Thoracic aorta (tissue), 2 donors: Measurements from ENCODE around the gene UBAC2. TPM values are rescaled to one million over a fixed set of nuclear protein-coding genes. Genes with fewer than 3 reads are reported as not detected.
"Not testable (repeated sequence)": the region's sequence is repeated elsewhere in the genome, so short reads cannot be mapped to it uniquely, and the experiment has no call there.

Experiments
- ATAC-seq: fragments of 150-250 bp; one replicate; pipeline ENCODE4 v1.8.0; 2017; ENCODE audit warnings: low read depth; ENCODE audit not compliant: insufficient number of reproducible peaks, low FRiP score
- DNase-seq: peaks from one replicate; pipeline ENCODE4 v3.0.0-alpha.2; 2020; ENCODE audit warnings: low spot score
- H3K27ac ChIP-seq, 2 donors: fragments of 200-600 bp; sonication (generic); 1 replicate in 1 of 2; 2 replicates in 1 of 2; pipeline ENCODE4 v1.5.1; 2016; ENCODE audit warnings: mild to moderate bottlenecking in 2 of 2, moderate library complexity in 2 of 2
- H3K27me3 ChIP-seq: fragments of 200-600 bp; sonication (generic); replicated peaks from 2 replicates; pipeline ENCODE4 v1.6.0; 2016; ENCODE audit warnings: mild to moderate bottlenecking; ENCODE audit not compliant: insufficient read depth
- H3K36me3 ChIP-seq: fragments of 200-600 bp; sonication (generic); one replicate; pipeline ENCODE4 v1.5.1; 2016
- H3K4me1 ChIP-seq, 2 donors: fragments of 200-600 bp; sonication (generic); 1 replicate in 1 of 2; 2 replicates in 1 of 2; pipeline versions ENCODE4 v1.5.1 to v1.6.0; 2016; ENCODE audit warnings: low read depth in 2 of 2, mild to moderate bottlenecking in 1 of 2; ENCODE audit not compliant: control insufficient read depth in 1 of 2
- H3K4me3 ChIP-seq: fragments of 200-600 bp; sonication (generic); 2 replicates; pipeline ENCODE4 v1.5.1; 2016; ENCODE audit warnings: mild to moderate bottlenecking
- H3K9me3 ChIP-seq: fragments of 200-600 bp; sonication (generic); 2 replicates; pipeline ENCODE4 v1.5.1; 2016
- CTCF ChIP-seq: fragments of 200-600 bp; sonication (generic); IDR thresholded peaks from one replicate; pipeline ENCODE4 v1.5.1; 2019; ENCODE audit warnings: antibody characterized with exemption
- total RNA-seq, 2 donors: library from RNA; depleted of rRNA; stranded (reverse); fragments of >200 nt; gene quantifications; one replicate each; pipeline versions ENCODE4 v1.1.0 to v1.2.3, GENCODE V29; 2016

The UBAC2 gene
- total RNA-seq, 2 donors from 2014 or later = 41.3 to 49.7 TPM

GRCh38 chr13:99230991-99231390 lies 30.3 kb downstream of the UBAC2 start:
- TF ChIP-seq CTCF = no peak
- DNase-seq (no peak), ATAC-seq (no peak)
- peaks cover 18 to 20% of the 10 kb centered on the region in 2 donors for H3K4me1 ChIP-seq
- H3K27ac ChIP-seq = no peak overlapping the region
- H3K9me3 ChIP-seq = no peaks in the 10 kb centered on the region
- no peaks in the 10 kb centered on the region for H3K36me3 ChIP-seq
- H3K4me3 ChIP-seq = no peak overlapping the region
- no peaks in the 10 kb centered on the region for H3K27me3 ChIP-seq

GRCh38 chr13:99231721-99232120 lies 31.1 kb downstream of the UBAC2 start:
- no peak overlapping the region for H3K4me3 ChIP-seq
- no peaks in the 10 kb centered on the region for H3K27me3 ChIP-seq
- ATAC-seq = no peak
- no peaks in the 10 kb centered on the region for H3K36me3 ChIP-seq
- no peaks in the 10 kb centered on the region for H3K9me3 ChIP-seq
- TF ChIP-seq CTCF = no peak
- H3K4me1 ChIP-seq = peaks cover 12 to 15% of the 10 kb centered on the region in 2 donors
- no peak overlapping the region for H3K27ac ChIP-seq
- no peak for DNase-seq

GRCh38 chr13:99237981-99238662 lies 37.5 kb downstream of the UBAC2 start:
- peaks cover 12% of the 10 kb centered on the region for H3K36me3 ChIP-seq
- TF ChIP-seq CTCF = no peak
- DNase-seq (no peak), ATAC-seq (no peak)
- no peaks in the 10 kb centered on the region for H3K27me3 ChIP-seq
- no peak overlapping the region for H3K27ac ChIP-seq
- H3K4me1 ChIP-seq = no peaks in the 10 kb centered on the region
- H3K9me3 ChIP-seq = no peaks in the 10 kb centered on the region
- no peak overlapping the region for H3K4me3 ChIP-seq

GRCh38 chr13:99246100-99246499 lies 45.4 kb downstream of the UBAC2 start:
- no peak overlapping the region for H3K4me3 ChIP-seq
- H3K27me3 ChIP-seq = no peaks in the 10 kb centered on the region
- H3K4me1 ChIP-seq = no peaks in the 10 kb centered on the region
- H3K36me3 ChIP-seq = no peaks in the 10 kb centered on the region
- TF ChIP-seq CTCF = no peak
- H3K27ac ChIP-seq = no peak overlapping the region
- DNase-seq (no peak), ATAC-seq (no peak)
- H3K9me3 ChIP-seq = no peaks in the 10 kb centered on the region

- H3K27me3 ChIP-seq, H3K27ac ChIP-seq, H3K36me3 ChIP-seq, H3K9me3 ChIP-seq, H3K4me1 ChIP-seq, DNase-seq, H3K4me3 ChIP-seq, ATAC-seq: not testable (repeated sequence)
These were observed 48.5 kb downstream of the UBAC2 start for GRCh38 chr13:99249178-99249577.

GRCh38 chr13:99249606-99250005 lies 49.0 kb downstream of the UBAC2 start:
- H3K4me3 ChIP-seq, ATAC-seq, H3K36me3 ChIP-seq, DNase-seq, H3K9me3 ChIP-seq, H3K4me1 ChIP-seq, H3K27me3 ChIP-seq, H3K27ac ChIP-seq: not testable (repeated sequence)
